Hematopoietic multipotent progenitor cell treated with erythropoietin and hydrocortisone succinate and interleukin-3 and kit ligand, for 15 days (in vitro differentiated cells): ENCODE data around the gene MRGPRF.
"Not testable (repeated sequence)": the region's sequence is repeated elsewhere in the genome, so short reads cannot be mapped to it uniquely, and the experiment has no call there.

Source experiments
- DNase-seq: peaks from one replicate; pipeline ENCODE4 v3.0.0-alpha.2; 2015; ENCODE audit warnings: low spot score

The MRGPRF gene

GRCh38 chr11:68987211-68987610, 25.8 kb downstream of the MRGPRF start:
- DNase-seq = no peak

GRCh38 chr11:68983801-68984200, 29.2 kb downstream of the MRGPRF start:
- no peak for DNase-seq

GRCh38 chr11:68982134-68982533, 30.9 kb downstream of the MRGPRF start:
- no peak for DNase-seq

GRCh38 chr11:68980776-68981065, 32.3 kb downstream of the MRGPRF start, which contains the start of gene MRGPRD:
MRGPRD (minus strand) TSS chr11:68980986; CDS start chr11:68980986, 0 bp downstream.
- no peak for DNase-seq

GRCh38 chr11:68979931-68980775, 32.9 kb downstream of the MRGPRF start:
- no peak for DNase-seq

GRCh38 chr11:68978931-68979594, 34.0 kb downstream of the MRGPRF start:
- no peak for DNase-seq

- DNase-seq = no peak
Observed at GRCh38 chr11:68978626-68978930, 34.5 kb downstream of the MRGPRF start.

GRCh38 chr11:68977781-68978625, 35.0 kb downstream of the MRGPRF start:
- DNase-seq = no peak

GRCh38 chr11:68976563-68976962, 36.5 kb downstream of the MRGPRF start:
- no peak for DNase-seq

- no peak for DNase-seq
Observed at GRCh38 chr11:68976095-68976494, 37.0 kb downstream of the MRGPRF start.

GRCh38 chr11:68974421-68975194, 38.4 kb downstream of the MRGPRF start:
- no peak for DNase-seq

GRCh38 chr11:68973706-68974105, 39.3 kb downstream of the MRGPRF start:
- DNase-seq = not testable (repeated sequence)

GRCh38 chr11:68973219-68973618, 39.8 kb downstream of the MRGPRF start:
- no peak for DNase-seq

GRCh38 chr11:68970921-68971636, 42.0 kb downstream of the MRGPRF start:
- no peak for DNase-seq

GRCh38 chr11:68969386-68969785, 43.7 kb downstream of the MRGPRF start:
- no peak for DNase-seq

GRCh38 chr11:68968306-68969250, 44.5 kb downstream of the MRGPRF start:
- no peak for DNase-seq

GRCh38 chr11:68966894-68967780, 45.9 kb downstream of the MRGPRF start:
- DNase-seq = no peak

GRCh38 chr11:68965901-68966853, 46.9 kb downstream of the MRGPRF start:
- no peak for DNase-seq
